Measurements from ENCODE around the gene GNG7. TPM values are rescaled to one million over a fixed set of nuclear protein-coding genes. Genes with fewer than 3 reads are reported as not detected.
A peak's percentile ranks its signal among the peaks of the same experiment; 100 is the strongest.

The GNG7 gene
- total RNA-seq, 2 donors from 2014 or later = 12.3 to 12.4 TPM

DNA sequence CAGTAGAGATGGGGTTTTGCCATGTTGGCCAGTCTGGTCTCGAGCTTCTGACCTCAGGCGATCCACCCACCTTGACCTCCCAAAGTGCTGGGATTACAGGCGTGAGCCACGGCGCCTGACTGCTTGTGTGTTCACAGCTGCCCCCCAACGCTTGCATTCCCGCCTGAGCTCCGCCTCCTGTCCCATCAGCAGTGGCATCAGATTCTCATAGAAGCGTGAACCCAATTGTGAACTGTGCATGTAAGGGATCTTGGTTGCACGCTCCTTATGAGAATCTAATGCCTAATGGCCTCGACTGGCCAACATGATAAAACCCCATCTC is 150.7 kb downstream of the GNG7 start:
- TF ChIP-seq, protein P1, sequence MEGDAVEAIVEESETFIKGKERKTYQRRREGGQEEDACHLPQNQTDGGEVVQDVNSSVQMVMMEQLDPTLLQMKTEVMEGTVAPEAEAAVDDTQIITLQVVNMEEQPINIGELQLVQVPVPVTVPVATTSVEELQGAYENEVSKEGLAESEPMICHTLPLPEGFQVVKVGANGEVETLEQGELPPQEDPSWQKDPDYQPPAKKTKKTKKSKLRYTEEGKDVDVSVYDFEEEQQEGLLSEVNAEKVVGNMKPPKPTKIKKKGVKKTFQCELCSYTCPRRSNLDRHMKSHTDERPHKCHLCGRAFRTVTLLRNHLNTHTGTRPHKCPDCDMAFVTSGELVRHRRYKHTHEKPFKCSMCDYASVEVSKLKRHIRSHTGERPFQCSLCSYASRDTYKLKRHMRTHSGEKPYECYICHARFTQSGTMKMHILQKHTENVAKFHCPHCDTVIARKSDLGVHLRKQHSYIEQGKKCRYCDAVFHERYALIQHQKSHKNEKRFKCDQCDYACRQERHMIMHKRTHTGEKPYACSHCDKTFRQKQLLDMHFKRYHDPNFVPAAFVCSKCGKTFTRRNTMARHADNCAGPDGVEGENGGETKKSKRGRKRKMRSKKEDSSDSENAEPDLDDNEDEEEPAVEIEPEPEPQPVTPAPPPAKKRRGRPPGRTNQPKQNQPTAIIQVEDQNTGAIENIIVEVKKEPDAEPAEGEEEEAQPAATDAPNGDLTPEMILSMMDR (conservative IDR thresholded peaks at IDR 0.05) = no peak

DNA sequence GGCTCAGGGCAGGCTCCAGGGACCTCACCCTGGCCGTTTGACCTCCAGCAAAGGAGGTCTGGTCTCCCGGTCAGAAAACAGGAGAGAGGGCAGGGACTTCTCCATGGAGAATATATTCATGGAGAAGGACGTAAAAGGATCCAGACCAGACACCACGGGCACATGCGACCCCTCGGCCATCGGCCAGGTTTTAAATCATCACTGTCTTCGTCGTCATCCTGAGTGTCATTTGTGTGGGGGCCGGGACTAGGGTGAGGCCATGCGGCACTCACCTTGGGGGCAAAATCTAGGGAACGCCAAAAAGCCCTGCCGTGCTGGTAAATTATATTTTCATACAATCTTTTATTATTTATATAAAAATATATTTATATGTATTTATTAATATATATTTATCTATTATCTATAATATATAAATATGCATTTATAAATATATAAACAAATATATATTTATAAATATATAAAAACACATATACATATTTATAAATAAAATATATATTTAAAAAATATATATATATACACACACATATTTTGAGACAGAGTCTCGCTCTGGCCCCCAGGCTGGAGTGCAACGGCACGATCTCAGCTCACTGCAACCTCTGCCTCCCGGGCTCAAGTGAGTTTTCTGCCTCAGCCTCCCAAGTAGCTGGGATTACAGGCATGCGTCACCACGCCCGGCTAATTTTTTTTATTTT is 151.2 kb downstream of the GNG7 start:
- H3K27me3 ChIP-seq (ENCODE audit: control insufficient read depth, insufficient read depth, low read length, poor library complexity, severe bottlenecking) = no peaks in the 10 kb centered on the region
- no peaks in the 10 kb centered on the region for H3K27me3 Mint-ChIP-seq (ENCODE audit: insufficient read depth)
- H3K9me3 Mint-ChIP-seq = peaks cover 8% of the 10 kb centered on the region
- 87 to 90% methylated on average over 17 to 18 of the region's 20 CpGs for WGBS, 2 experiments (ENCODE audit: insufficient coverage in 1 of 2, insufficient read length in 1 of 2)
- H3K4me1 Mint-ChIP-seq = peaks cover 2% of the 10 kb centered on the region
- H3K9me3 ChIP-seq (ENCODE audit: control insufficient read depth, low read length) = no peaks in the 10 kb centered on the region
- H3K36me3 ChIP-seq (ENCODE audit: control insufficient read depth, insufficient read depth, low read length) = no peaks in the 10 kb centered on the region
- no peak overlapping the region for H3K9ac ChIP-seq (ENCODE audit: extremely low read depth, low read length, poor library complexity, severe bottlenecking)
- no peaks in the 10 kb centered on the region for H3K36me3 Mint-ChIP-seq (ENCODE audit: low read depth)
- TF ChIP-seq, protein P1 (conservative IDR thresholded peaks at IDR 0.05) = no peak
- no peak overlapping the region for H3K27ac Mint-ChIP-seq
- H3K4me1 ChIP-seq (ENCODE audit: control insufficient read depth, insufficient read depth, low read length) = no peaks in the 10 kb centered on the region
- no peak overlapping the region for H3K4me3 Mint-ChIP-seq
- no peak overlapping the region for H3K27ac ChIP-seq (ENCODE audit: low read depth, low read length)
- H3K4me3 ChIP-seq (ENCODE audit: low read length) = no peak overlapping the region
- no peak for DNase-seq

More for the DNA sequence above, 150.7 kb downstream of the GNG7 start:
- DNase-seq = no peak
- no peaks in the 10 kb centered on the region for H3K27me3 Mint-ChIP-seq (ENCODE audit: insufficient read depth)
- H3K27ac Mint-ChIP-seq = no peak overlapping the region
- Histone ChIP-seq H3K4me1 (ENCODE audit: control insufficient read depth, insufficient read depth, low read length) (no peaks in the 10 kb centered on the region), H3K27ac (ENCODE audit: low read depth, low read length) (no peak overlapping the region), H3K4me3 (ENCODE audit: low read length) (no peak overlapping the region), H3K36me3 (ENCODE audit: control insufficient read depth, insufficient read depth, low read length) (no peaks in the 10 kb centered on the region), H3K9me3 (ENCODE audit: control insufficient read depth, low read length) (no peaks in the 10 kb centered on the region), H3K9ac (ENCODE audit: extremely low read depth, low read length, poor library complexity, severe bottlenecking) (no peak overlapping the region), H3K27me3 (ENCODE audit: control insufficient read depth, insufficient read depth, low read length, poor library complexity, severe bottlenecking) (no peaks in the 10 kb centered on the region)
- H3K4me3 Mint-ChIP-seq = no peak overlapping the region
- peaks cover 8% of the 10 kb centered on the region for H3K9me3 Mint-ChIP-seq
- H3K36me3 Mint-ChIP-seq (ENCODE audit: low read depth) = no peaks in the 10 kb centered on the region
- H3K4me1 Mint-ChIP-seq = no peaks in the 10 kb centered on the region
- WGBS, 2 experiments (ENCODE audit: insufficient coverage in 1 of 2, insufficient read length in 1 of 2) = 89 to 99% methylated on average over 11 of the region's 11 CpGs

DNA sequence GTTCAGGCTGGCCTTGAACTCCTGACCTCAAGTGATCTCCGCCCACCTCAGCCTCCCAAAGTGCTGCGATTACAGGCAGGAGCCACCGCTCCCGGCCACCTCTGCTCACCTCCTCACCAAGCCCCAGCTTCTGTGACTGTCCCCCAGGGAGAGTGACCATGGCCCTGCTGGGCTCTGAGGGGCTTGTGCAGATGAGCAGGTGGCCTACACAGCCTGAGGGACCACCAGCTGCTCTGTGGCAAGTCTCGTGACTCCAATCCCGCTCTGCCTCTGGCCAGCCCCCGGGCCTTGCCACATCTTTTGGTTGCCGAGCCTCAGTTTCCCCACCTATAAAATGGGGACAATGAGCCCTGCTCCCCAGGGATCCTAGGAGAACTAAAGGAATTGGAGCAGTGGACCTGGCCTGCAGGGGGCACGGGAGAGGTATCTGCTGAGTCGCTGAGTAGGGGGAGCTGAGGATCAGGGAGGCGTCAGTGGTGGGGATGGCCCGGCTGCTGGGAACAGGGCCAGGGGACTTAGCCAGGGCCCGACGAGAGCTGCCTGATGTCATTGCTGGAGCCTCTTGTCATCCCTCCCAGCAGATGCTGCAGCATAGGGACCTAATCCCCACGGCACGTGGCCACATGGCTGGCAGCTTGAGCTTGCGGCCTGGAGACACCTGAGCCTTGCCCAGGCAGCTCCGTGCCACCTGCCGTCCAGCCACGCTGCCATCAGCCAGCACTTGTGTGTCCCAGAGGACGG is 151.9 kb downstream of the GNG7 start:
- no peak overlapping the region for H3K4me3 ChIP-seq (ENCODE audit: low read length)
- Mint-ChIP-seq H3K27ac (no peak overlapping the region), H3K4me3 (no peak overlapping the region), H3K4me1 (peaks cover 3% of the 10 kb centered on the region), H3K27me3 (ENCODE audit: insufficient read depth) (no peaks in the 10 kb centered on the region), H3K9me3 (peaks cover 8% of the 10 kb centered on the region), H3K36me3 (ENCODE audit: low read depth) (no peaks in the 10 kb centered on the region)
- no peak overlapping the region for H3K27ac ChIP-seq (ENCODE audit: low read depth, low read length)
- TF ChIP-seq, protein P1 (conservative IDR thresholded peaks at IDR 0.05) = peak; percentile 38
- H3K36me3 ChIP-seq (ENCODE audit: control insufficient read depth, insufficient read depth, low read length) = no peaks in the 10 kb centered on the region
- DNase-seq = peak; percentile 71
- no peak overlapping the region for H3K9ac ChIP-seq (ENCODE audit: extremely low read depth, low read length, poor library complexity, severe bottlenecking)
- H3K27me3 ChIP-seq (ENCODE audit: control insufficient read depth, insufficient read depth, low read length, poor library complexity, severe bottlenecking) = no peaks in the 10 kb centered on the region
- WGBS, 2 experiments (ENCODE audit: insufficient coverage in 1 of 2, insufficient read length in 1 of 2) = 89 to 93% methylated on average over 17 to 21 of the region's 21 CpGs
- H3K4me1 ChIP-seq (ENCODE audit: control insufficient read depth, insufficient read depth, low read length) = no peaks in the 10 kb centered on the region
- H3K9me3 ChIP-seq (ENCODE audit: control insufficient read depth, low read length) = no peaks in the 10 kb centered on the region
